ENCODE measurements around the gene INPP5B. TPM values are rescaled to one million over a fixed set of nuclear protein-coding genes. Genes with fewer than 3 reads are reported as not detected.
A peak's percentile ranks its signal among the peaks of the same experiment; 100 is the strongest.

The INPP5B gene
- total and polyA plus RNA-seq, 2 of the 13 experiments (the other 11 are each of a cell fraction or from before 2014, with no cell fraction given): 9.0 to 9.8 TPM

- no TSS peak for BruUV-seq (replicated peaks)
- intact Hi-C loops (cut with micrococcal nuclease; ENCODE audit: unreplicated experiment) (no loop called here), in situ Hi-C loops (cut with HindIII; ENCODE audit: extremely low pct_ligation_motif_present, low pct_unique_long_range_greater_than_20kb) (no loop called here)
- Histone ChIP-seq H3K9me3 (ENCODE audit: low read length) (no peaks in the 10 kb centered on the region), H2AFZ (ENCODE audit: low read length) (no peak overlapping the region), H4K20me1 (ENCODE audit: insufficient read depth, low read length) (no peaks in the 10 kb centered on the region), H3K4me1 (ENCODE audit: insufficient read depth, low read length) (peaks cover 73% of the 10 kb centered on the region), H3K4me3 (replicated peaks in 1 of 3; ENCODE audit: insufficient read depth in 1 of 3, low read depth in 2 of 3, low read length in 3 of 3) (no peak overlapping the region), H3K27ac (ENCODE audit: extremely low read length, insufficient read depth, low read length) (no peak overlapping the region), H3K79me2 (ENCODE audit: insufficient read depth, low read length) (no peaks in the 10 kb centered on the region), H3K4me2 (ENCODE audit: low read depth, low read length) (0 out of 2 replicates have a peak overlapping the region, but pooled peaks have one; percentile 66), H3K27me3 (ENCODE audit: control insufficient read depth in 1 of 2, insufficient read depth in 2 of 2, low read length in 2 of 2) (no peaks in the 10 kb centered on the region; a peak in 1 of 5 replicates), H3K9ac (ENCODE audit: insufficient read depth, low read depth, low read length) (no peak overlapping the region), H3K36me3 (replicated peaks in 1 of 2; ENCODE audit: control insufficient read depth in 1 of 2, insufficient read depth in 2 of 2, low read length in 2 of 2) (no peaks in the 10 kb centered on the region)
- TF ChIP-seq KDM1A (CRISPR knock-in tag; IDR thresholded peaks at IDR 0.05): peak; percentile 36; the same call in 1 of the 2 replicates
- 0 out of 2 replicates have a peak, but pooled peaks have one; percentile 9 for TF ChIP-seq ZMYM3 (CRISPR knock-in tag; IDR thresholded peaks at IDR 0.05)
- TF ChIP-seq IKZF4 (CRISPR knock-in tag; IDR thresholded peaks at IDR 0.05; ENCODE audit: borderline replicate concordance, low read depth, not compliant biosample characterization): no peak
- no peak for TF ChIP-seq EHMT2 (IDR thresholded peaks at IDR 0.05; ENCODE audit: borderline replicate concordance, low read depth, low read length)
- no peak for TF ChIP-seq MTERF4 (CRISPR knock-in tag; IDR thresholded peaks at IDR 0.05)
- ATAC-seq (no peak), DNase-seq (ENCODE audit: low spot score) (no peak), FAIRE-seq (no peak)
- CTCF ChIA-PET (ENCODE audit: low intra/inter-chr PET ratio, low total read pairs): no interaction called here
- POLR2A ChIA-PET: interaction anchor here (1.4 to 3.5 kb wide), 3 partner anchors 9 to 17 kb away, joined by 3 to 13 read pairs (median 5); no protein-coding TSS in a partner anchor
These were observed 2.0 kb upstream of the INPP5B start for GRCh38 chr1:37948841-37949240.

- H3K36me3 ChIP-seq (replicated peaks in 1 of 2; ENCODE audit: control insufficient read depth in 1 of 2, insufficient read depth in 2 of 2, low read length in 2 of 2): no peaks in the 10 kb centered on the region
- TF ChIP-seq RBAK (CRISPR knock-in tag; IDR thresholded peaks at IDR 0.05) (no peak), ZNF367 (CRISPR knock-in tag; IDR thresholded peaks at IDR 0.05; ENCODE audit: borderline replicate concordance) (no peak), REXO4 (CRISPR knock-in tag; IDR thresholded peaks at IDR 0.05; ENCODE audit: borderline replicate concordance) (no peak), JARID2 (CRISPR knock-in tag; IDR thresholded peaks at IDR 0.05; ENCODE audit: insufficient replicate concordance) (no peak), ZNF513 (CRISPR knock-in tag; conservative IDR thresholded peaks at IDR 0.05) (no peak), ZBTB46 (CRISPR knock-in tag; IDR thresholded peaks at IDR 0.05; ENCODE audit: borderline replicate concordance) (no peak), BRCA1 (CRISPR knock-in tag; IDR thresholded peaks at IDR 0.05) (no peak), JUNB (CRISPR knock-in tag; IDR thresholded peaks at IDR 0.05; ENCODE audit: borderline replicate concordance) (no peak)
- 20% methylated on average over 2 of the region's 2 CpGs for WGBS (ENCODE audit: low lambda C conversion rate)
- no peak for DNase-seq (ENCODE audit: low spot score)
- ChIA-PET POLR2A (interaction anchor here (1.7 to 3.5 kb wide), 3 partner anchors 8 to 17 kb away, joined by 5 to 13 read pairs (median 12); no protein-coding TSS in a partner anchor), CTCF (ENCODE audit: low intra/inter-chr PET ratio, low total read pairs) (no interaction called here)
- H3K9ac ChIP-seq (ENCODE audit: insufficient read depth, low read depth, low read length): no peak overlapping the region
- intact Hi-C loops (cut with micrococcal nuclease; ENCODE audit: unreplicated experiment): no loop called here
- no peaks in the 10 kb centered on the region for H3K9me3 ChIP-seq (ENCODE audit: low read length)
- FAIRE-seq: no peak
- in situ Hi-C loops (cut with HindIII; ENCODE audit: extremely low pct_ligation_motif_present, low pct_unique_long_range_greater_than_20kb): no loop called here
- peaks cover 69% of the 10 kb centered on the region for H3K4me1 ChIP-seq (ENCODE audit: insufficient read depth, low read length)
- H3K79me2 ChIP-seq (ENCODE audit: insufficient read depth, low read length): no peaks in the 10 kb centered on the region
- no peak overlapping the region for H3K27ac ChIP-seq (ENCODE audit: extremely low read length, insufficient read depth, low read length)
- BruUV-seq (replicated peaks): no TSS peak
- no peak for ATAC-seq
- H3K27me3 ChIP-seq (ENCODE audit: control insufficient read depth in 1 of 2, insufficient read depth in 2 of 2, low read length in 2 of 2): no peaks in the 10 kb centered on the region; a peak in 1 of 5 replicates
- H3K4me3 ChIP-seq (replicated peaks in 1 of 3; ENCODE audit: insufficient read depth in 1 of 3, low read depth in 2 of 3, low read length in 3 of 3): no peak overlapping the region
- no peaks in the 10 kb centered on the region for H4K20me1 ChIP-seq (ENCODE audit: insufficient read depth, low read length)
- no peak overlapping the region for H2AFZ ChIP-seq (ENCODE audit: low read length)
- no peak overlapping the region for H3K4me2 ChIP-seq (ENCODE audit: low read depth, low read length)
These were observed 1.3 kb upstream of the INPP5B start for GRCh38 chr1:37948166-37948565.
